Measurements from ENCODE around the gene BATF2. TPM values are rescaled to one million over a fixed set of nuclear protein-coding genes. Genes with fewer than 3 reads are reported as not detected.
"Not testable (repeated sequence)": the region's sequence is repeated elsewhere in the genome, so short reads cannot be mapped to it uniquely, and the experiment has no call there.

BATF2 gene
- polyA plus RNA-seq, 1 experiment, result 1.5 TPM

- CTCF ChIA-PET, result interaction anchor here (0.6 to 5.4 kb wide), 51 partner anchors 9 to 308 kb away, joined by 3 to 56 read pairs (median 4); partner anchors contain the start of genes ATG2A, BATF2, CAPN1 and CDC42BPG
- Histone ChIP-seq H3K36me3 (ENCODE audit: control insufficient read depth, insufficient read depth, low read length) (peaks cover 3% of the 10 kb centered on the region), H3K4me3 (ENCODE audit: low read depth, low read length) (peak within 1 kb of the TSS; percentile 93), H3K27me3 (ENCODE audit: control insufficient read depth, insufficient read depth, low read length) (no peaks in the 10 kb centered on the region)
- no peak for DNase-seq (ENCODE audit: low read depth)
- POLR2A ChIA-PET, result interaction anchor here (0.7 kb wide), 1 partner anchor 71 kb away, joined by 3 read pairs; no protein-coding TSS in a partner anchor
- TF ChIP-seq, protein P1, sequence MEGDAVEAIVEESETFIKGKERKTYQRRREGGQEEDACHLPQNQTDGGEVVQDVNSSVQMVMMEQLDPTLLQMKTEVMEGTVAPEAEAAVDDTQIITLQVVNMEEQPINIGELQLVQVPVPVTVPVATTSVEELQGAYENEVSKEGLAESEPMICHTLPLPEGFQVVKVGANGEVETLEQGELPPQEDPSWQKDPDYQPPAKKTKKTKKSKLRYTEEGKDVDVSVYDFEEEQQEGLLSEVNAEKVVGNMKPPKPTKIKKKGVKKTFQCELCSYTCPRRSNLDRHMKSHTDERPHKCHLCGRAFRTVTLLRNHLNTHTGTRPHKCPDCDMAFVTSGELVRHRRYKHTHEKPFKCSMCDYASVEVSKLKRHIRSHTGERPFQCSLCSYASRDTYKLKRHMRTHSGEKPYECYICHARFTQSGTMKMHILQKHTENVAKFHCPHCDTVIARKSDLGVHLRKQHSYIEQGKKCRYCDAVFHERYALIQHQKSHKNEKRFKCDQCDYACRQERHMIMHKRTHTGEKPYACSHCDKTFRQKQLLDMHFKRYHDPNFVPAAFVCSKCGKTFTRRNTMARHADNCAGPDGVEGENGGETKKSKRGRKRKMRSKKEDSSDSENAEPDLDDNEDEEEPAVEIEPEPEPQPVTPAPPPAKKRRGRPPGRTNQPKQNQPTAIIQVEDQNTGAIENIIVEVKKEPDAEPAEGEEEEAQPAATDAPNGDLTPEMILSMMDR (IDR thresholded peaks at IDR 0.05; ENCODE audit: insufficient read depth, low read depth, low read length), result peak; percentile 40
Observed at GRCh38 chr11:65013888-65014725, 17.3 kb upstream of the BATF2 start, which contains the start of gene ARL2. Gene ARL2 (plus strand): TSS chr11:65014160. CDS start chr11:65014208, 48 bp downstream.

- POLR2A ChIA-PET, result no interaction called here
Observed at GRCh38 chr11:65013130-65013887, 16.5 kb upstream of the BATF2 start.

DNA sequence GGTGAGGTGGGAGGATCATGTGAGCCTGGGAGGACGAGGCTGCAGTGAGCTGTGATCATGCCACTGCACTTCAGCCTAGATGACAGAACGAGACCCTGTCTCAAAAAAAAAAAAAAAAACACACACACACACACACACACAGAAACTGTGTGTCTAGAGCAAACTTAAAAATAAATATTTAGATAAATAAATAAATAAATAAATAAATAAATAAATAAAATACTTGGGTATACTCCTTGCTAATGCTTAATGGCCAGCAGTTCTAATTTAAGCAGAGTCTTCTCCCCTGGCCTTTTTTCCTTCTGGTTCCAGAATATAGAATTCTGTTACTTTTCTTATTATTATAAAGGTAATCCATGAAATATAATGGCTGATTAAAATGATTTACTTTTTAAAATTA, 12.1 kb upstream of the BATF2 start:
- H3K36me3 ChIP-seq (ENCODE audit: control insufficient read depth, insufficient read depth, low read length), result no peaks in the 10 kb centered on the region
- no peak for DNase-seq (ENCODE audit: low read depth)
- ChIA-PET POLR2A (no interaction called here), CTCF (interaction anchor here (0.6 to 1.1 kb wide), 2 partner anchors 17 to 162 kb away, joined by 3 to 4 read pairs; no protein-coding TSS in a partner anchor)
- no peak overlapping the region for H3K4me3 ChIP-seq (ENCODE audit: low read depth, low read length)
- TF ChIP-seq, protein P1 (IDR thresholded peaks at IDR 0.05; ENCODE audit: insufficient read depth, low read depth, low read length), result no peak
- no peaks in the 10 kb centered on the region for H3K27me3 ChIP-seq (ENCODE audit: control insufficient read depth, insufficient read depth, low read length)

More at GRCh38 chr11:65013130-65013887, 16.5 kb upstream of the BATF2 start:
- CTCF ChIA-PET, result interaction anchor here (0.6 to 5.4 kb wide), 48 partner anchors 8 to 309 kb away, joined by 3 to 56 read pairs (median 5); partner anchors contain the start of genes ATG2A, BATF2, CAPN1 and EHD1
- TF ChIP-seq, protein P1 (IDR thresholded peaks at IDR 0.05; ENCODE audit: insufficient read depth, low read depth, low read length), result peak; percentile 88
- peak overlapping the region; percentile 93 for H3K4me3 ChIP-seq (ENCODE audit: low read depth, low read length)
- DNase-seq (ENCODE audit: low read depth), result no peak
- no peaks in the 10 kb centered on the region; the same call in none of the 2 replicates for H3K36me3 ChIP-seq (ENCODE audit: control insufficient read depth, insufficient read depth, low read length)
- no peaks in the 10 kb centered on the region for H3K27me3 ChIP-seq (ENCODE audit: control insufficient read depth, insufficient read depth, low read length)

- H3K27me3 ChIP-seq (ENCODE audit: control insufficient read depth, insufficient read depth, low read length), result no peaks in the 10 kb centered on the region
- ChIA-PET CTCF (interaction anchor here (0.6 to 1.8 kb wide), 3 partner anchors 12 to 110 kb away, joined by 3 to 5 read pairs (median 3); no protein-coding TSS in a partner anchor), POLR2A (no interaction called here)
- H3K4me3 ChIP-seq (ENCODE audit: low read depth, low read length), result no peak overlapping the region
- no peaks in the 10 kb centered on the region for H3K36me3 ChIP-seq (ENCODE audit: control insufficient read depth, insufficient read depth, low read length)
- TF ChIP-seq, protein P1 (IDR thresholded peaks at IDR 0.05; ENCODE audit: insufficient read depth, low read depth, low read length), result no peak
- no peak for DNase-seq (ENCODE audit: low read depth)
Observed at GRCh38 chr11:65008016-65008415, 11.2 kb upstream of the BATF2 start.

DNA sequence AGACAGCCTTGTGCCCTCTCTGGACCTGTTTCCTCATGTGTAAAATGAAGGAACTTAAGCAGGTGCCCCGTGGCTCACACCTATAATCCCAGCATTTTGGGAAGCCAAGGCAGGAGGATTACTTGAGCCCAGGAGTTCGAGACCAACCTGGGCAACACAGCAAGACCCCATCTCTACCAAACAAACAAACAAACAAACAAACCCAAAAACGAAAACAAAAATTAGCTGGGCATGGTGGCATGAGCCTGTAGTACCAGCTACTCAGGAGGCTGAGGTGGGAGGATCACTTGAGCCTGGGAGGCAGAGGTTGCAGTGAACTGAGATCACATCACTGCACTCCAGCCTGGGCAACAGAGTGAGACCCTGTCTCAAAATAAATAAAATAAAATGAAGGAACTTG, 7.2 kb upstream of the BATF2 start:
- H3K27me3 ChIP-seq (ENCODE audit: control insufficient read depth, insufficient read depth, low read length); POLR2A ChIA-PET; DNase-seq (ENCODE audit: low read depth); H3K4me3 ChIP-seq (ENCODE audit: low read depth, low read length); H3K36me3 ChIP-seq (ENCODE audit: control insufficient read depth, insufficient read depth, low read length): not testable (repeated sequence)
- CTCF ChIA-PET, result interaction anchor here (1.0 to 4.3 kb wide), 3 partner anchors 10 to 113 kb away, joined by 3 to 30 read pairs (median 3); partner anchors contain the start of genes ARL2 and ZNHIT2
